ENCODE measurements around the gene MRNIP.
"Not testable (repeated sequence)": the region's sequence is repeated elsewhere in the genome, so short reads cannot be mapped to it uniquely, and the experiment has no call there.

Gene MRNIP

GRCh38 chr5:179802207-179802883 is 56.3 kb downstream of the MRNIP start:
- DNase-seq, result no peak

GRCh38 chr5:179801304-179802206 is 57.1 kb downstream of the MRNIP start:
- DNase-seq, result peak; percentile 88

GRCh38 chr5:179800696-179801201 is 57.9 kb downstream of the MRNIP start:
- DNase-seq, result no peak

- no peak for DNase-seq
Observed at GRCh38 chr5:179800071-179800695, 58.4 kb downstream of the MRNIP start.

- DNase-seq, result no peak
Observed at GRCh38 chr5:179799644-179799973, 59.0 kb downstream of the MRNIP start.

GRCh38 chr5:179798771-179799643 is 59.6 kb downstream of the MRNIP start:
- DNase-seq, result no peak

GRCh38 chr5:179798144-179798770 is 60.4 kb downstream of the MRNIP start:
- DNase-seq, result no peak

- no peak for DNase-seq
Observed at GRCh38 chr5:179797741-179798140, 60.9 kb downstream of the MRNIP start.

- DNase-seq, result no peak
Observed at GRCh38 chr5:179796877-179797608, 61.6 kb downstream of the MRNIP start.

GRCh38 chr5:179795863-179796833 is 62.5 kb downstream of the MRNIP start:
- peak; percentile 75 for DNase-seq

GRCh38 chr5:179795049-179795862 is 63.4 kb downstream of the MRNIP start:
- DNase-seq, result no peak

- no peak for DNase-seq
Observed at GRCh38 chr5:179794575-179794974, 64.0 kb downstream of the MRNIP start.

- DNase-seq, result no peak
Observed at GRCh38 chr5:179794171-179794570, 64.4 kb downstream of the MRNIP start.

- DNase-seq, result peak; percentile 55
Observed at GRCh38 chr5:179793468-179794139, 65.0 kb downstream of the MRNIP start, which contains the start of gene LTC4S. TSS of gene LTC4S (plus strand) at chr5:179793986. CDS start at chr5:179794081, 95 bp downstream.

- no peak for DNase-seq
Observed at GRCh38 chr5:179792612-179793467, 65.8 kb downstream of the MRNIP start.

- DNase-seq, result no peak
Observed at GRCh38 chr5:179791881-179792611, 66.6 kb downstream of the MRNIP start.

GRCh38 chr5:179789278-179789677 is 69.3 kb downstream of the MRNIP start:
- DNase-seq, result not testable (repeated sequence)
